HG02938 (cell line): ENCODE results near the gene TTC39A.
"Not testable (repeated sequence)": the region's sequence is repeated elsewhere in the genome, so short reads cannot be mapped to it uniquely, and the experiment has no call there.

Source experiments
- ATAC-seq: cut with Tn5 transposase; IDR thresholded peaks from one replicate; pipeline ENCODE4 v1.9.1; 2021; ENCODE audit warnings: mild to moderate bottlenecking, moderate library complexity; ENCODE audit not compliant: unreplicated experiment

Gene TTC39A

DNA sequence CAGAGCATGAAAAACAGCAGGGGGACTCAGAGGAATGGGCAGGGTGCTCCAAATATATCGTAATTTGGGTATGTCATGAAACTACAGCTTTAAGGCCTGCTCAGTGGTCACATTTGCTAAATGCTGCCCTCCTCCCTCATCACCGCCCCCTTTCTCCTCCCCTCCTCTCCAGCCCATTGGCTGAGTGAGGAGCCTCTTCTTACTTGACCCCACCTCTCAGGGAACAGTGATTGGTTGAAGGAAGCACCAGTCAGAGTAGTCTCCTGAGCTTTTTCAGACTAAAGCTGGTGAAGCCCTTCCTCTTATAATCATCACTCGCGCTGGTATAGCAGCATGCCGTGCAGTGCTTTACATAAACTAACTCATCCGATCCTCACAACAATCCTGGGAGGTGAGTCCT is 10.0 kb upstream of the TTC39A start:
- no peak for ATAC-seq

DNA sequence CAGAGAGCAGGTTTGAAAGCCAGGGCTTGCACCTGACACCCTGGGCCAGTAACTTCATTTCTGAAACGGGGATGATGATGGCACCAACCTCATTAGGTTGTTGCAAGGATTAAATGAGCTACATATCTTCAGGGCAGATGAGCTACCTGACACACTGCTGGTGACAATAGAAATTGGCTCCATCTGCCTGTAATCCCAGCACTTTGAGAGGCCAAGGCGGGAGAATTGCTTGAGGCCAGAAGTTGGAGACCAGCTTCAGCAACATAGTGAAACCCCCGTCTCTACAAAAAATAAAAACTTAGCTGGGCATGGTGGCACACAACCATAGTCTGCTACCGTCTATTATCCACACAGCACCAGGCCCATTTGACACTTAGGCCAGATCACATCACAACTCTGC is 6.3 kb upstream of the TTC39A start:
- no peak for ATAC-seq

DNA sequence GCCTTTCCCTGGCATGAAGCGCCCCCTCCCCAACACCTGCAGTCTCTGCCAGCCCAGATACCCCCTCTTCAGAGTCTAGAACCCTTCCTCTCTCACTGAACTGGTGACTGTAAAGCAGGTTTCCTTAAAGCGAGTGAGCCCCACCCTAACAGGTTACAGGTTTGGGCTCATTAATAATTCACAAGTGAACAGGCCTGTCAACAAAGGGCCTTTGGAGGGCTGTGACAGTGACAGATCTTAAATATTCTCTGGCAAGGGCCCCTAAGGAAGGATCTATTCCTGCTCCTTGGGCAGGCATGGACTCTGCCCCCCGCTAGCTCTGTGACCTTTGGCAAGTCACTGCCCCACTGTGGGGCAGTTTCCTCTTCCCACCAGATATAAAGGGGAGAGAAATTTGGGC is 5.6 kb upstream of the TTC39A start:
- ATAC-seq: no peak

DNA sequence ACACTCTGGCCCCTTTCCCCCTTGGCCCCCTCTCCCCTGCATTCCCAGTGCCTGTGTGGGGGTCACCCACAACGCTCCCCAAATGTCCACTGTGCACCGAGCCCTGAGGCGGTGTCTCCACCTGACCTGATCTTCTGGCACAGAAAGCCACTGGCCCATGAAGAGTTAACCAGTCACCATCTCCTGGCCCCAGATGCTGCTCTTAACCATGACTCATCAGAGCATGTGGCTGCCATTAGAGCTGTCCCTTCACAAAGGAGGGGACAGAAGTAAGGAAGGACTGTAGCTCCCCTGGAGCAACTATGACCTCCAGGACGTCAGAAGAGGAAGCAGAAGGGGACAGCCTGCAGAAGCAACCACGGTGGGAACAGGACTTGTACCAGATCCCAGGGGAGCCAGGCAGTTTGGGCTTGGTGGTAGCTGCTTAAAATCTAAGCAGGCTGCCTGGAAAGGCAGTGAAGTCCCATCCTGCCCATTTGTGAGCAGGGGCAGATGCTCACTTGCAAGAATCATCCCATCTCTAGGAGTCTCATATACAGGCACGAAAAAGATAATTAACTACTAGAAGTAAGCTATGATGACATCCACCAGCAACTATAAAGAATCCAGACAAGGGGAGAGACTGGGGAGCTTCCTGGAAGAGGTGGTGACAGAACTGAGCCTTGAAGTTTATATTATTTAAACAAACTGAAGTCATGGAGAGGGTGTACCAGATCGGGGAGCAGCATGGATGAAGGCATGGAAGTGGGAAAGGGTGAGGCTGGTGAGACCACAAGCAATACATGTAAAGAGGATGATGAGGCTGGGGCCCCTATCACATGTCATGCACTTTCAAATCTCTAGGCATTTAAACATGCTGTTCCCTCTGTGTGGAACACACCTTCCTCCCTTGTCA is 1.1 kb upstream of the TTC39A start:
- no peak for ATAC-seq

DNA sequence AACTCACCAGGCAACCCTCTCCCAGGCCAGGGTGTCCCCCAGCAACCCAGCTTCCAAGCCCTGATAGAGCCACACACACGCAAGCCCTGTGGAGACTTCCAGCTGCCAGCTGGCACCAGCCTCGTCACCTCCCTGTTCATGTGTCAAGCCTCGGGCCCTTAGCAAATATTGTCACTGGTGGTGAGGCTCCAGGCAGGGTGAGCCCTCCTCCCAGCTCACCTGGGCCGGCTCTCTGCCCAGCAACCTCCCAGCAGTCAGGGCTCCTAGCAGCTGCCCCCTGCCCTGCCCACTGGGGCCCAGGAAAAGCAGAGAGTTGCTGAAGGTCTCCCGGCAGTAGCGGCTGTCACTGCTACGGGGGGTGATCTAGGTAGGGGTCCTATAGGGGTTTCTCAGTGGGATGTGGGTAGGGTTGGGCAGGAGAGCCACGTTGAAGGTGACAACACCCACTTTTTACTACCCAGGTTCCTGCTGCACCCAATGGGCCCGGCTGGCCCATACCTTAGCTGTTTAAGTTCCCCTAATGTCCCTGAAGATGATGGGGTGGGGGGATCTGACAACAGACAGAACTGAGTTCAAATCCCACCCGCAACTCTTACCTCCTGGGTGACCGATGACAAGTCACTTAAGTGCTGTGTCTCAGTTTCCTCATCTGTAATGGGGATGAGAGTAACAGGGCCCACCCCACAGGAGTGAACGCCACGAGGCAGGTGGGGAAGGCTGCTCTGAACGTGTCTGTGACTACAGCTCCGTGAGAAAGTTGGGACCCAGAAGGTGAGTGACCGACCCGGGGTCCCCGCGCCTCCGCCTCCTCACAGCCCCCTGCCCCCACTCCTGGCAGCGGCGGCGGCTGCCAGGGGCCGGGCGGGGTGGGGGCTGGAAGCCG is 678 bp downstream of the TTC39A start:
- ATAC-seq: no peak

DNA sequence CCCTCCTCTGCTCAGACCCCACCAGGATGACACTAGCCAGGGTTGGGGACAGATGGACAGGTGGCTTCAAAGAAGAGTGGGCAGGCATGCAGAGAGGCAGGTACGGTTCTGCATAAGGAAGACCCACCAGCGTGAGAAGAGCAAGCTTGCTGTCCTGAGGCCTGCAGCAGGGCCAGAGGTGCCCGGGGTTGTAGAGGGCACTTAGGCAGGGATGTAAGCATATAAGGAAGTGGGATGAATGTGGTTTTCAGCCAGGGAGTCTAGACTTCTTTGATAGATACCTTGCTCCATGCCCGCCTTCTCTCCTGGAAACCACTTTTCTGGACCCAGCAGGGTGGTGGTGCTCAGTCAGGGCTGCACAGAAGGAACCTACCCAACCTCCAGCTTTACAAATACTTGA is 1.4 kb downstream of the TTC39A start:
- no peak for ATAC-seq

DNA sequence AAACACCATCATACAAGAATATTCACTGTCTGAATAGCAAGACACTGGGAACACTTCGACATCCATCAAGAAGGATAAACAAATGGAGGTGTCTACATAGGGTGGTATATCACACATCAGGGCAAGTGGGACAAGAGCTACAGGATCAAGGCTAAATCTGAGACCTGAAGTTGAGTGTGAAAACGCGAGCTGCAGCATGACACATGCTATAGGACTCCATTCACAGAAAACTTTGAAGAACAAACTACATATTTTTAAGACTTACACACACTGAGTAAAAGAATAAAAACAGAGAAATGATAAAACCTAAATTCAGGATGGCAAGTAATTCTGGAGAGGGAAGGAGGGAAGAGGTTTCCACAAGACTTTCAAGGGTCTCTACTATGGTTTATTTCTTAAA is 2.1 kb downstream of the TTC39A start:
- ATAC-seq: no peak

DNA sequence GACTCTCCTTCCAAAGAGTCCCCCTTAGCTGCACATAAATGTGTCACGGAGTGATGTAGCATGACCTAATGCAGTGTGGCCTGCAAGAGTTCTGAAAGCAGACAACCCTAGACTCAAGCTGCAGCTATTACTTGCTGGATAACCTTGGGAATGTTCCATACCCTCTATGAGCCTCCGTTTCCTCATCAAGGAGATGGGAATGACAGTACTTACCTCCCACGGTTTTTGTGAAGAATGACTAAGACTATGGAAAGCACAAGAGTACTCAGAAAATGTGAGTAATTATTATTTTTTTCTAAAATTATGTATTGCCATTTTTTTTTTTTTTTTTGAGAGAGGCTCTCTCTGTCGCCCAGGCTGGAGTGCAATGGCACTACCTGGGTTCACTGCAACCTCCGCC is 3.0 kb downstream of the TTC39A start:
- no peak for ATAC-seq

DNA sequence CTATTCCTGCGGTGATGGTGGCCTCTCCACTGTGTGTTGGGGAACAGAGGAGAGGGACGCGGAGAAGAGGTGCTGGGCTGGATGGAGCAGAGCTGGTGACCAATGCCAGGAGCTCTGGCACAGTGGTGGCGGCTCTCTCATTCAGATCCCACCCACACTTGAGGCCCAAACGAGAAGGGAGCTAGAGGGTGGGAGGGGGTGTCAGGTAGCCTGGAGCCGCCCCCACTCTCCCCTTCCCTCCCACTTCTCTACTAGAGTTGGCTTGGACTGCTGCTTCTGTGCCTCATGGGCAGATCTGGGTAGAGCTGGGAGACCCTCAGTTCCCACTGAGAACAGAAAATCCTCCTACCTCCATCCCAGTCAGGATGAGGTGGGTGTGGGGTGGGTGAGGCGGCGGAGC is 3.5 kb downstream of the TTC39A start:
- no peak for ATAC-seq

DNA sequence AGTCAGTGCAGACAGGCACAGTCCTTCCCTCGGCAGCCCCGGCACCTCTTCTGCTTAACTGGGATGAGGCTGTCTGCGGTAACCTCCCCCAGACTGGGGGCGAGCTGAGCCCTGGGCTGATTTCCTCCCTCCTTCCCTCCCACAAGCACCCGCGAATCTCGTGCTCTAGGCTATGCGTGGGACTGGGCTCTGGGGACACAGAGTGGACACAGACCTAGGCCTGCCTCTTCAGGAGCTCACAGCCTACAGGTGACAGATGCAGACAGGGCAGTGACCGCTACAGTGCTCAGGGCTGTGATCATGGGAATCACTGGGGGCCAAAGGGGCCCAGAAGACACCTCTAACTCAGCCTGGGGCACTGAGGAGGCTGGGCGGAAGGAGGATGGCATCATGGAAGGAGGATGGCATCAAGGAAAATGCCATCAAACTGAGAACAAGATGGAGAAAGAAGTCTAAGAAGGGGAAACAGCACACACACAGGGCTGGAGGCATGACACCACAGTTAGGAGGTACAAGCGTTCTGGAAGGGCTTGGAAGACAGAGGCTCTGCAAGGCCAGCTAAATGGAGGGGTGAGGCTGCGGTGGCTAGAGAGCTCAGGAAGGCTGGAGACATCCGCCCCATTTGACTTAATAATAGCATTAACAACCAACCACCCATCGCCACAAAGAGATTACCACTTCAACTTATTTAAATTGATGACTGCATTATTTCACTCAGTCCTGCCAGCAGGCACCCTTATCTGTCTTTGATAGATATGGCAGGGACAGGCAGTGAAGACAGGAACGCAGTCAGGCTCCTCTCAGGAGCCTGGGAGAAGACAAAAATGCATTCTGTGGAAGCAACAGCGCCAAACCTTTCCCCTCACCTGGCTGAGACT is 4.2 kb downstream of the TTC39A start:
- ATAC-seq: no peak

DNA sequence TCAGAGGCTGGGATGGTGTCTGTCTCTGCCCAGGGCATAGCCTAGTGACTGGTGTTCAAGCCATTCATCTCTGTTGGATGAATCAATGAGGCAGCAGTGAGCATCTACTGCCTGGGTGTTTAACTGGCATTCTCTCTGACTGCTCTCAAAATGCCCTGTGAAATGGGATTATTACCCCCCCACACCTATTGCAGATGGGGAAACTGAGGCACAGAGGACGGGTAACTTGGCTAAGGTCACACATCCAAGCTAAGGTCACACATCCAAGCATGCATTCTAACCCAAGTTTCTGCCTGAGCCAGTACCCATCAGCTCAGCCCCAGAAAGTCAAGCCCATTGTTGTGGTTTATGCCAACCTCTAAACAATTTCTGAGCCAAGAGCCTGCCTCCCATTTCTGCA is 5.0 kb downstream of the TTC39A start:
- no peak for ATAC-seq

DNA sequence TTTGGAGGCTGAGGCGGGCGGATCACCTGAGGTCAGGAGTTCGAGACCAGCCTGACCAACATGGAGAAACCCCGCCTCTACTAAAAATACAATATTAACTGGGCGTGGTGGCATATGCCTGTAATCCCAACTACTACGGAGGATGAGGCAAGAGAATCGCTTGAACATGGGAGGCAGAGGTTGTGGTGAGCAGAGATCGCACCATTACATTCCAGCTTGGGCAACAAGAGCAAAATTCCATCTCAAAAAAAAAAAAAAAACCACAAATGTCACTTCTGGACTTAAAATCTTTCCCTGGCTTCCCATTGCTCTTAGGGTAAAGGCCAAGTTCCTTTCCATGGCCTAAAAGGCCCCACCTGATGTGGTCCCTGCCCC is 5.4 kb downstream of the TTC39A start:
- ATAC-seq: not testable (repeated sequence)

DNA sequence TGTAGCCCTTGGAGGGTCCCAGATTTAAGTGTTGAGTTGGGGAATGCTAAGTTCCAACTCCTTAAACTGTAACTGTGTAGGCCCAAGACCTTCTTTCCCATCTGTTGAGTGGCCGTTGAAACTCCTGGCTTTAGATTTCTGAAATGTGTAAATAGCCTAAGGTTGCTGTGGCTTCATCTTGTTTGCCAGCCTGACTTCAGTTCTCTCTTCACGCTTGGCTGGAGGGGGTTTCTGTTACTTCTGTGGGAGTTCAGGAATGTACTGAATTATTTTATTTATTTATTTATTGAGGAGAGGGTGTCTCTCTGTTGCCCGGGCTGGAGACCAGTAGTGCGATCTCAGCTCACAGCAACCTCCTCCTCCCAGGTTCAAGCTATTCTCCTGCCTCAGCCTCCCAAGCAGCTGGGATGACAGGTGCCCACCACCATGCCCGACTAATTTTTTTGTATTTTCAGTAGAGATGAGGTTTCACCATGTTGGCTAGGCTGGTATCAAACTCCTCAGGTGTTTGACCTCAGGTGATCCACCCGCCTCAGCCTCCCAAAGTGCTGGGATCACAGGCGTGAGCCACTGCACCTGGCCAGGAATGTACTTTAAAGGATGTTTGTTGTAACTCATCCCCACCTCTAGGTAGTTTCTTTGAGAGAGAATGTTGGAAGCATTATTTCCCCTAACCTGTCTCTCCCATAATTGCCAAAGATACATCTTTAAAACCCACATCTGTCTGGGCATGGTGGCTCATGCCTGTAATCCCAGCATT is 5.9 kb downstream of the TTC39A start:
- no peak for ATAC-seq

DNA sequence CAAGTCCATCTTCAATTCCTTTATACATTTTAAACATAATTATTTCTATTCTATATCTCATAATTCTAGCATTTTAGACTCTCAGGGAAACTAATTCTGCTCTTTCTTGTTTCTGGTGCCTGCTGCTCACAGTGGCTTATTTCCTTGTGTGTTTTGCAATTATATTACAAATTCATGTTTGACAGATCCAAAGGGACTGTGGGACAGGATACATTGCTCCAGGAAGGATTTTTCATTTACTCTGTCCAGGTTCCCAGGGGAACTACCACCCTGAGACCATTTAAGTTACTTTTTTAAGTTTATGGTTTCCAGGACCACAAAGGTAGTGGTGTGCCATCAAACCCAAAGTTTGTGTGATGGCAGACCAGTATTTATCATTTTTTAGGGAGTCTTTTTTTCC is 6.6 kb downstream of the TTC39A start:
- no peak for ATAC-seq

DNA sequence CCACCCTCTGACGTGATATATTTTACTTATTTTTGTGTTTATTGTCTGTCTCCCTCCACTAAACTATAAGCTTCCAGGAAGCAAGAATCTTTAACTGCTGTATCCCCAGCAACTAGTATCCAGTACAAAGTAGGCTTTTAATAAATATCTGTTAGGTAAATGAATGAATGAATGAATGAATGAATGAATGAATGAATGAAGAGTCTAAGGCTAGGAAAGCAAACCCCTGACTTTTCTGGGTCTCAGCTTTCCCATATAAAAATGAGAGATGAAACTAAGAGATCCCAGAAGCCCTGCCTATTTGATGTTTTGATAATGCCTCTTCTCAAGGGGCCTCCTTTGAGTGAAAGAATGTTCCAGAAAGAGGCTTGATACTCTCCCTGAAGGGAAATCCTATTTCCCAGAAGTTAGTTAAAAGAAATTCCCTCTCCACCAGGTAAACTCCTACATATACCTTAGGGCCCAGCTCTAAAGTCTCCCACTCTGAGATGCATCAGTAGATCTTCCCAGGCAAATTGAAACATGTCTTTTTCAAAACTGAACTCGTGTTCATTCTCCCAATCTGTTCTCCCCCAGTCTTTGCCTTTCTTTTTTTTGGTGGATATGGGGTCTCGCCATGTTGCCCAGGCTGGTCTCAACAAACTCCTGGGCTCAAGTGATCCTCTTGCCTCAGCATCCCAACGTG is 7.8 kb downstream of the TTC39A start:
- ATAC-seq: no peak

DNA sequence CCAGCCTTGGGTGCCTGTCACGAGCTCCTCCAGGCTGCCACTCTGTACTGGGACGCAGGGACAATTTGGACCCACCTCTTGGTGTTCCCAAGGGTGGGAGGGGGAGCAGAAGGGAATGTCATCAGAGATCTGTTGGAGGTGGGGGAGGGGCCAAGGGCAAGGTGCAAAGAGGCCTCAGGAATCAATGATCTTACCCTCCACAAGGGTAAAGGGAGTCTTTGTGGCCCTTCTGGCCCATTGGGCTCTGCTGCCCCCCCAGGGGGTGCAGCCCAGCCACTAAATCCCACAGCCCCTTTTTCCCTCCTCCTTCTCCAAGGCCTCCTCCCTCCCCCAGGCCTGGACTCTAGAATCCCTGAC is 8.5 kb downstream of the TTC39A start:
- no peak for ATAC-seq

DNA sequence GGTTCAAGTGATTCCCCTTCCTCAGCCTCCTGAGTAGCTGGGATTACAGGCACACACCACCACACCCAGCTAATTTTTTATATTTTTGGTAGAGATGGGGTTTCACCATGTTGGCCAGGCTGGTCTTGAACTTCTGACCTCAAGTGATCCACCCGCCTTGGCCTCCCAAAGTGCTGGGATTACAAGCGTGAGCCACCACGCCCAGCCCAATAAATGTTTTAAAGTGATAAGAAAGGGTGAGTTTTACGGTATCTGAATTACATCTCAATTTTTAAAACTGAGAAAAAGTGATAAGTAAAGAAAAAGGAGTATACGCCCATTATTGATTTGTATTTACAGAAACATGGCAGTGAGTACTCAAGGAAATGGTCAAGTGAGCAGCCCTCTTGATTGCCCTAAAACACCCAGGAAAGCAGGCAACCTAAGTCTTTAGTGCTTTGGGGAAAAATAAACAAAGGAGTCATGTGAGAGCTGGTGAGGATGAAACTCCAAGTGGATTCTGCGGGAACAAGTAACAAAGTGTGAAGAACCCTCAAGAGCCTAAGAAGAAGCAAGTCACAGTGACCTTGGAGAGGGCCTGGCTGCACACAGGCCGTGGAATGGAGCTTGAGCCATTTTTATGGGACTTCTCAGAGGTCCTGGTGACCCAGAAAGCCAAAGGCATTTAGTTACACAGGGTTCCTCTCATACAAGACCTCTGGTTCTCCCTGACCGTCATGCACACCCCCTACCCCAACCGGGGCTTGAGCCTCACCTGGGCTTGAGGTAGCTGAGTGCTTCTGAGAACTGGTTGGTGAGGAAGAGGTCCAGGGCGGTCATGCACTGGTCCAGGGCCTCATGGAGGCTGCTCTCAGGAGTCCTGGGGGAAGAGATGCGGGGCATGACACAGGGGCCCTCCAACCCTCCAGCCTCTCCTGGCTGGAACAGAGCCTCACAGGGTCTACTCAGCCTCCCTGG is 9.1 kb downstream of the TTC39A start:
- ATAC-seq: no peak

DNA sequence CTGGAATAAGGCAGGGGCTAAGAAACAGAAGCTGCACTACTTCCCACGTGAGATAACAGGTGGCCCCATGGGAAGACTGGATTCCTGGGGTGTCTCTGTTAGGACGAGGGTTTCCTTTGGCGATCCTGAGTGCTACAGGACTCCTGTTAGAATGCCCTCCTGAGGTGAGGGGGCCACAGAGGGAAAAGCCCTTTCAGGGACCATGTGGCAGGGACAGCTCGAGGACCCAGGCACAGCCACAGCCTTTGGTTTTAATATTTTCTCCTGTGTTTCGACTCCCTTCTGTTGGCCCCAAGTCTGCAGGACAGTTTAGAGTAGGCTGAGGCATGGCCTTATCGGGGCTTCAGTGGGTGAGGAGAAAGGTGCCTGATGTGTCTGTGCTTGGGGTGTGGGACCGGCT is 12.6 kb downstream of the TTC39A start:
- ATAC-seq: no peak

DNA sequence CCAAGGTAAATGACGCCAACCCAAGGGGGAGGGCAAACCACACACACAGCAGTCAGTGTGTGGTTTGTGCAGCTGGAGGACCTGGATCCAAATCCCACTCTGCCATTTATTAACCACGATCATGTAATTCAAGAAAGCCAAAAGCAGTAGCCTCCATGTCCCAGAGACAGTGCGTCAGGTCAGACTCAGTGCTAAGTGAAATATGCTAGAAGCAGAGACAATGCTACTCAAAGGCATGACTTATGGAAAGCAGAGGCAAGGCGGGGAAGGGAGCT is 13.6 kb downstream of the TTC39A start:
- no peak for ATAC-seq
